Ovary (tissue), 3 donors: ENCODE measurements around the gene CRLF3.

Source experiments
- CTCF ChIP-seq, 3 donors: fragments of 450-650 bp in 2 of 3; fragments of 200-600 bp in 1 of 3; IDR thresholded peaks; one replicate each; pipeline versions ENCODE4 v1.5.1 to v1.8.0; 2016 to 2022; ENCODE audit warnings: antibody characterized with exemption in 3 of 3, mild to moderate bottlenecking in 1 of 3
- POLR2A ChIP-seq: fragments of 450-650 bp; IDR thresholded peaks from one replicate; pipeline ENCODE4 v1.6.1; 2017; ENCODE audit warnings: antibody characterized with exemption, mild to moderate bottlenecking, moderate library complexity
- donor health status: DM: no; HTN: no; CAD: no.

- no peak for TF ChIP-seq CTCF (IDR thresholded peaks at IDR 0.05)
- TF ChIP-seq POLR2A, result no peak
Observed at GRCh38 chr17:30794372-30794771, 30.1 kb downstream of the CRLF3 start.
